HG02981 (cell line): Measurements from ENCODE around the gene FOLR2.
A peak's percentile ranks its signal among the peaks of the same experiment; 100 is the strongest.
"Not testable (repeated sequence)": the region's sequence is repeated elsewhere in the genome, so short reads cannot be mapped to it uniquely, and the experiment has no call there.

Experiments used
- ATAC-seq: cut with Tn5 transposase; IDR thresholded peaks from one replicate; pipeline ENCODE4 v1.9.1; 2021; ENCODE audit warnings: mild to moderate bottlenecking, moderate library complexity; ENCODE audit not compliant: unreplicated experiment

The FOLR2 gene

GRCh38 chr11:72204886-72205285 is 11.7 kb upstream of the FOLR2 start:
- ATAC-seq, result no peak

DNA sequence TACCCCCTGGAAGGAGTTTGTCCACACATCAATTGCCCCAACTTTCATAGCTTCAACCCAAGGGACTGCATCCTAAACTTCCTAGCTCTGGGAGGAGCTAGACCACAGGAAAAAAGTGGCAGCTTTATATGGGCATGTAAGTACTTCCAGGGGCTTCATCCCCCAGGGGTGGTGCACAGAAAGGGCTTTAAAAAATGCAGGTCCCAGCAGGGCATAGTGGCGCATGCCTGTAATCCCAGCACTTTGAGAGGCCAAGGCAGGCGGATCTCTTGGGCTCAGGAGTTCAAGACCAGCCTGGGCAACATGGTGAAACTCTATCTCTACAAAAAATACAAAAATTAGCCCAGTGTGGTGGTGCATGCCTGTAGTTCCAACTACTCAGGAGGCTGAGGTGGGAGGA is 9.8 kb upstream of the FOLR2 start:
- ATAC-seq, result not testable (repeated sequence)

DNA sequence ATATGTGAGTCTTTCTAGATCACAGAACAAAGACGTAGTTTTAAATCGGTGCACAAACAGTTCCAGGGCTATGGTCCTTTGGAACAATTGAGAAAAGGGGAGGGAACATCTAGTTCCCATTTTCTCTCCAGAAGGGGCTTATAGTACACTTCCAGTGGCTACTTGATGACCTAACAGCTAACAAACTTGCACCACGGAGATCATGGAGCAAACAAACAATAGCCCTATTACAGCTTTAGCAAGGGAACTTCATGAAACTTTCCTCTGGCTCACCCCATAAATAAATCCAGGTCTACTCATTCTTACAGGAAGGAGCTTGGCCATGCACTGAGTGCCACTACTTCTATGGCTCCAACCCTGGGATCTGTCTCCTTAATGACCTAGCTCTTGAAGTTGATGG is 8.3 kb upstream of the FOLR2 start:
- no peak for ATAC-seq

GRCh38 chr11:72209101-72209500 is 7.5 kb upstream of the FOLR2 start:
- ATAC-seq, result no peak

- ATAC-seq, result no peak
Measured at GRCh38 chr11:72217841-72218240, 1.2 kb downstream of the FOLR2 start.

DNA sequence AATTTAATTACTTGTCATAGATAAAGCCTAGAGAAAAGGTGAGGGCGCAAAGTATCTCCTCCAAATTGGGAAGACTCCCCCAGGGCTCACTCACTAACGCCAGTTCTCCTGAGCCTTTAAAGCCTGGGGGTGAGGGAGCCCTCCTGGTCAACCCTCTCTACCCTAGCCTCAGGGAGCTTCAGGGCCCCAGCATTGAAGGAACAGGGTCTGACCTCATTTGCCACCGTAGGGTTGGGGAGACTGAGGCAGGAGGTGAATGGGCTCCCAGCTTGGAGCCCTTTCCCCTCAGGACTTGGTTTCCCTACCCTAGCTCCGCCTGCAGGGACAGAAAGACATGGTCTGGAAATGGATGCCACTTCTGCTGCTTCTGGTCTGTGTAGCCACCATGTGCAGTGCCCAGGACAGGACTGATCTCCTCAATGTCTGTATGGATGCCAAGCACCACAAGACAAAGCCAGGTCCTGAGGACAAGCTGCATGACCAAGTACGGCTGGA is 1.7 kb downstream of the FOLR2 start:
- no peak for ATAC-seq

GRCh38 chr11:72220696-72221363 is 4.2 kb downstream of the FOLR2 start:
- ATAC-seq, result no peak

GRCh38 chr11:72221386-72222075 is 4.9 kb downstream of the FOLR2 start:
- no peak for ATAC-seq

- ATAC-seq, result no peak
Measured at GRCh38 chr11:72222106-72222891, 5.7 kb downstream of the FOLR2 start.

DNA sequence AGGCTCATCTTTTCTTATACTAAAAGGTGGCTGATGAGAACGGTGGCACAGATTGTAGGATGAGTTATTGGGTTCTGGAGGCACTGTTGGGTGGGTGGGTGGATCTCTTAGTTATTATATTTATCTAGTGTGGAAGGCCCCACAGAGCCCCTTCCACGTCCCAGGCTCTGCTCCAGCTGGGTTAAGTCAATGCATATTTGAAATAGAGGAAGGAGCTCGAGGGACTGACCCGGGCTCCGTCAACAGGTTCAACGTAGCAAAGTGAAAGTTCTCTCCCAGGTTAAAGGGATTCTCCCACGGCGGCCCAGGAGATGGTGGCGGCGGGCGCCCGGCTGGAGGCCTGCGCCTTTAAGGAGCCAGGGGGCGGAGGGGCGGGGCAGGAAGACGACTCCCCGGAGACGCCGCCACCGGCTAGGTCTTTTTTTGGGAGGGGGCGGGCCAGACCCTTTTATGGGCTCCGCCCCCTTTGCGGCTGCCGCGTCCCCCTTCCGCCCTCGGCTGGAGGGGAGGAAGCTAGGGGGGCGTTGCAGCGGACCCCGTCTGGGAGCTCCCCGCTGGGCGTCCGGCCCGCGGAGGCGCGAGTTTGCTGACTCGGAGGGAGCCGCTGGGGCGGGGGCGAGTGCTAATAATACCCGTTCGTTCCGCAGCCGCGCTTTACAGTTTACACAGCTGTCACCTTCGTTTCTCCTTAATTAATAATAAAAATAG is 6.5 kb downstream of the FOLR2 start:
- peak; percentile 66 for ATAC-seq

- peak; percentile 35 for ATAC-seq
Measured at GRCh38 chr11:72223615-72224563, 7.3 kb downstream of the FOLR2 start.

GRCh38 chr11:72224564-72225410 is 8.2 kb downstream of the FOLR2 start, which contains the start of gene INPPL1:
Gene INPPL1 (plus strand): TSS chr11:72224767. CDS start chr11:72224985, 218 bp downstream.
- ATAC-seq, result no peak

DNA sequence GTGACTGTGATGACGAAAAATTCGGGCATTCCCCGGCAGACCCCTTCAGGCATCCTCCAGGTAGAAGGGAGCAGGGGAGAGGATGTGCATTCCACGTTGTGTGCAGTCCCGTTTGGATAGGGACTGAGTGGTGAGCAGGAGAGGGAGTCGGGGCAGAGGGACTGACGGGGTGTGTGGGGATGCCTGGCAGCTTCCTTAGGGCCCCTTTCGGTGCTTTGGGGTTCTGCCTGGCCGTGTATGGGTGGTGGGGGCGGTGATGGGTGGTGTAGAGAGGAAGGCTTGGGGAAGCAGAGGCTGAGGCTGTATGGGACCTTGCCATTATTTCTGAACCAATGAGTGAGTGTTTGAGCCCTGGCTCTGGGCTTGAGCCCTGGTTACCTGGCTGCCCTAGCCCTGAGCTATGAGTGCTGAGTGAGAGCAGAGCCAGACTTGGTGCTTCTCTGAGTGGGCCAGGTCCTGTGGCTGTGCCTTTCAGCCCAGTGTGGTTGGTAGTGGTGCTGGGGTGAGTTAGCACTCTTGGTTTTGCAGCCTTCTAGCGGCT is 8.9 kb downstream of the FOLR2 start:
- no peak for ATAC-seq

DNA sequence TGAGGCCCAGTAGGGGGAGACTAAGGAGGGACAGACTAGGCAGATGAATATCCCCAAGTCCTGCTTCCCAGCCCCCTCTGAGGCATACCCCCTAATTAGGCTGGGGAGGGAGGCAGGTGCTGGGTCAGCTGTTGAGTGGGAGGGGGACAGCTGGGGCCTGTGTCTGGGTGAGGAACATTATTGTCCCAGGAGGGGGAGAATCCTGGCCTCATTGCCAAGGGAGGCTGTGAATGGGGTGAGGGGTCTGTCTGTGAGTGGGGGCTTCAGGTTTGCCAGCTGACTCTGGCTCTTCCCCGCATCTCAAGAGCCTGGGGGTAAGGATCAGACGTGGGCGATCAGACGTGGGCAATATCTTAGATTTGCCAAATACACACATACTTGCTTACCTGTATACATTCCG is 10.1 kb downstream of the FOLR2 start:
- no peak for ATAC-seq

DNA sequence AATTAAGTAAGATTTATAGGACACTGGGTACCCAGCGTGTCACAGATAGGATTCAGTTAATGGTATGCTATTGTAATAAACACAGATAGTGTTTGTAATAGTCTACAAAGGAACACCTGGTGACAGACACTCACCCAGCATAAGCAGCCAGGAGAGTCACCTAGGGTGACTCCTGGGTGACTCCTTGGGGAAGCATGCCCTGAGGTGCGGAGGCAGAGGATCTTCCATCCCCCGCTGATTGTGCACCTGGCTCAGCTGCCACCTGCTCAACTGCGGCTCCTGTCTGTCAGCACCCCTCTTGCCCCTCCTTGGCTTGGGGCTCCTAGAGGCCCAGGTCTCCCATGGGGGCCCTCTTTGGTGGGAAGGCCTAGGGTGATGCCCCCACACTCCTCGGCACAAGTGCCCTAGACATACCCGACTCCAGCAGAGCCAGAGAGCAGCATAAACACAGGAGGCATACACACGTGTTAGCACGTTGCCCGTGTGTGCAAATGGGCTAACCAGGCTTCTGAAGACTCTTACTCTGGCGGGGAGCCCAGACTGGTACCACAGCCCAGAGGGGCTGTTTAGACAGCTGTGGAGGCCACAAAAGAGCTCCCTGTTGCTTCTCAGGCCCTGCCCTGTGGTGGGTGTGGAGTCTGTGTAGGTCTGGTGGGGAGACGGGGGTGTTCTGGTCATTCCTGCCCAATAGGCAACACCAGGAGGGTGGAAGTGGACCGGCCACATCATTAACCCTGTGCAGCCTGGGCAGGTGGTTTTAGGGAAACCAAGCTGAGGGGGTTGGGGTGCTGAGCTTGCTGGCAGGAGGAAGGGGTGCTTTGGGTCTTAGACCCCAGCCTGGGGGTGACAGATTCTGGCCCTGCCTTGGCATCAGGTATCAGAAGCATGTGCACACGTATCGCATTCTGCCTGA is 11.0 kb downstream of the FOLR2 start:
- no peak for ATAC-seq

- ATAC-seq, result no peak
Measured at GRCh38 chr11:72228229-72228843, 11.7 kb downstream of the FOLR2 start.

DNA sequence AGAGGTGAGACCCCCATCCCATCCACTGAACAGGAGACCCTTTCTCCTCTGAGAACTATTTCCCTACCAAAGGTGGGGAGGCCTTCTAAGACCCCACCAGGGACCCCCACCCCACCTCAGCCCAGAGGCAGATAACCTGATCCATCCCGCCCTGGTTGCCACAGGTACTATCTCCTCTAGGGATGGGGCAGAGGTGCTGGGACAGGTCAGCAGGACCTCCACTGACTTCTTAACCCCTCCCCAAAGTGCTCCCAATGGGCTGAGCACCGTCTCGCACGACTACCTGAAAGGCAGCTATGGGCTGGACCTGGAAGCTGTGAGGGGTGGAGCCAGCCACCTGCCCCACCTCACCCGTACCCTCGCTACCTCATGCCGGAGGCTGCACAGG is 12.2 kb downstream of the FOLR2 start:
- ATAC-seq, result no peak
